ENCODE data around the gene SERINC5.

The SERINC5 gene

GRCh38 chr5:80254767-80255430 is 949 bp downstream of the SERINC5 start:
- no peak for DNase-seq

DNA sequence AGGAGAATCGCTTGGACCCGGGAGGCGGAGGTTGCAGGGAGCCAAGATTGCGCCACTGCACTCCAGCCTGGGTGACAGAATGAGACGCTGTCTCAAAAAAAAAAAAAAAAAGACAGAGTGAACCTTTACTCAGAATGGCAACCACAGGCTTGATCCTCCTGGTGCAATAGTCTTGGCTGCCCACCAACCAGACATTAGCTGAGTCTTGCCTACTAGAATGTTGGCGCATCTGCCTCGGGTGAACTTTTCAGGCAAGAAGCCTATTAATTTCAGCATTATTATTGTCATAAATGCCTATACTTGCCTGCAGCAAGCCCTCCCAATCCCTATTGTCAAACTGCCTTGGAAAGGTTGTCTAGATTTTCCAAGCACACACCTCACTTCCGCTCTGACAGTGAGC is 4.2 kb downstream of the SERINC5 start:
- DNase-seq: no peak

DNA sequence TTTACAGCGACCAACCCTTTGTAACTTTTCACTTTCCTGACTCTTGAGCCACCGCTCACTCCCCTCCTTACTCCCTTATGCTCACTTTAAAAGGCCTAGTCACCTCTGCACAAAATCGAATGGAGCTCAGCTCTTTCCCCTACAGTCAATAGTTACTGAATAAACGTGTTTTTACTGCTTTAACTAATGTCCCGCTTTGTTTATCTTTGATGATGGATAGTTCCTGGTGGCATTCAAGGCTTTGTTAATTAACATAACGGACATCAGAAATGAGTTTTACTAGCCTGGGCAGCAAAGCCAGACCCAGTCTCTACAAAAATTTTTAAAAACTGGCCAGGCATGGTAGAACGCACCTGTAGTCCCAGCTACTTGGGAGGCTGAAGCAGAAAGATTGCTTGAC is 5.0 kb downstream of the SERINC5 start:
- DNase-seq: no peak

GRCh38 chr5:80249901-80250300 is 5.9 kb downstream of the SERINC5 start:
- DNase-seq: no peak

- DNase-seq: no peak
Observed at GRCh38 chr5:80248378-80248777, 7.5 kb downstream of the SERINC5 start.

DNA sequence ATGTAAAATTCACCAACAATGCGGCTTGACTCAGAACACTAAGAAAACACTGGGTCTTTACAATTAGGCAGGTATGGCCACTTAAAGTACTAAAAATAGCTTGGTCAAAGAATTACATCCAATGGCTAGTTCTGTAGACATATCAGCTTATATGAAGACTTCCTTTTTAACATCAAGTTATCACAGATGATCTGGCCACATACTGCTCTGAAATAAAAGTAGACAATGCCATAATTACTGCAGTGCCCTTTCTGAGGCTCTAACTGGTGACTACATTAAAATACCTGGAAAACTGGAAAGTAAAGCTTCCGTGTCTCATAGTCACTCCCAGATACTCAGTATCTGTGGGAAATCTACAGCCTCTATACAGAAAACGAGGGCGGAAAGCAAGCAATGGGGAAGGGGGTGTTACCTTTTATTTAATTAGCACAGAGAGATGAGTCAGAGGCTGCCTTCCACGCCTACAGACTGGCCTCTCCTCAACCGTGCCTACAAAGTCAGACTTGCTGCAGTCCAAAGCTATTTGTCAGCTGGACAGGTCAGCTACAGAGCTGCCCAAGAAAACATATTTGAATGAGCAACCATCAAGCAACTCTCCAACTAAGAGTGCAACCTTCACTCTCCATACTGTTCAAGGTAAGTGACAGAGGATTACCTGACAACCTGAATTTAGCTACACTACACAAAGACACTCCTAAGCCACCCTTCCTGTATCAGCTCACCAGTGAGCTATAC is 8.7 kb downstream of the SERINC5 start:
- no peak for DNase-seq

GRCh38 chr5:80246001-80246758 is 9.7 kb downstream of the SERINC5 start:
- DNase-seq: no peak

GRCh38 chr5:80243567-80243966 is 12.3 kb downstream of the SERINC5 start:
- no peak for DNase-seq

GRCh38 chr5:80242849-80243248 is 13.0 kb downstream of the SERINC5 start:
- no peak for DNase-seq

- no peak for DNase-seq
Observed at GRCh38 chr5:80240368-80240986, 15.4 kb downstream of the SERINC5 start.

GRCh38 chr5:80239680-80240367 is 16.0 kb downstream of the SERINC5 start:
- DNase-seq: no peak

- DNase-seq: no peak
Observed at GRCh38 chr5:80238778-80239679, 16.8 kb downstream of the SERINC5 start.

- DNase-seq: no peak
Observed at GRCh38 chr5:80238097-80238496, 17.8 kb downstream of the SERINC5 start.

DNA sequence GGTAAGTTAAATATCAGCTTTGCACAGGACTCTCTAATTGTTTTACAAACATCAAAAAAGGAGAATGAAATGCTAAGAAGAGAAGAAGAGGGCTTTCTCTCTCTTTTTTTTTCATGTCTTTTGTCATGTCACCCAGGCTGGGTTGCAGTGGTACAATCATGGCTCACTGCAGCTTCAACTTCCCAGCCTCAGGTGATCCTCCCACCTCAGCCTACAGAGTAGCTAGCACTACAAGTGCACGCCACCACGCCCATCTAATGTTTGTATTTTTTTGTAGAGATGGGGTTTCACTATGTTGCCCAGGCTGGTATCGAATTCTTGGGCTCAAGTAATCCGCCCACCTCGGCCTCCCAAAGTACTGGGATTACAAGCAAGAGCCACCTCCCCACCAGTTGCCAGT is 18.6 kb downstream of the SERINC5 start:
- DNase-seq: no peak

- DNase-seq: no peak
Observed at GRCh38 chr5:80234116-80234948, 21.5 kb downstream of the SERINC5 start.

GRCh38 chr5:80231693-80232092 is 24.2 kb downstream of the SERINC5 start:
- no peak for DNase-seq

GRCh38 chr5:80231243-80231642 is 24.6 kb downstream of the SERINC5 start:
- DNase-seq: no peak

DNA sequence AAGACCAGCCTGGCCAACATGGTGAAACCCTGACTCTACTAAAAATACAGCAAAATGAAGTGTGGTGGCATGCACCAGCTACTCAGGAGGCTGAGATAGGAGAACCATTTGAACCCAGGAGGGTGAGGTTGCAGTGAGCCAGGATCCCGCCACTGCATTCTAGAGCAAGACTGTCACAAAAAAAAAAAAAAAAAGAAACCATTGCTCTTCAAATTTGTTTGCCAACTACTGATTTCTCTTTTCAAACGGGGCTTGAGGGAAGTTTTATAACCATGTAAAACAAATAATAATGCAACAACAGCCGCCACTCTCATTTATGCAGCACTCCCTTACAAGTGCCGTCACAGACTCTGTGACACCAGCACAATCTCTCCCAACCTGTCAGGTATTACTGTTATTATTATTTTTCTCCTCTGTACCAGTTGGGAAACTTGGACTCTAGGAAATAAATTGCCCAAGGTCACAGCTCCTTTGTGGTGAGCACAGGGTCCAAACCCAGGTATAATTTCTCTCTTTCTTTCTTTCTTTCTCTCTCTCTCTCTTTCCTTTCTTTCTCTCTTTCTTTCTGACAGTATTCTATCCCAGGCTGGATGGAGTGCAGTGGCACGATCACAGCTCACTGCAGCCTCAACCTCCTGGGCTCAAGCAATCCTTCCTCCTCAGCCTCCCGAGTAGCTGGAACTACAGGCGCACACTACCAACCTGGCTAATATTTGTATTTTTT is 25.4 kb downstream of the SERINC5 start:
- no peak for DNase-seq

- no peak for DNase-seq
Observed at GRCh38 chr5:80229902-80230255, 26.0 kb downstream of the SERINC5 start.

- DNase-seq: no peak
Observed at GRCh38 chr5:80227979-80228596, 27.8 kb downstream of the SERINC5 start.

Measured in NCI-H1436 (cell line).